Liver (tissue), 9 donors: ENCODE results near the gene NR2C2AP. TPM values are rescaled to one million over a fixed set of nuclear protein-coding genes. Genes with fewer than 3 reads are reported as not detected.

Experiments
- DNase-seq: peaks from one replicate; pipeline ENCODE4 v3.0.0-alpha.2; 2017; ENCODE audit warnings: low spot score
- H3K27ac ChIP-seq, 2 donors: one replicate each; pipeline ENCODE4 v1.7.0; 2013; ENCODE audit warnings: inconsistent platforms in 2 of 2, low read length in 2 of 2, control low read depth in 1 of 2, low read depth in 1 of 2, mild to moderate bottlenecking in 1 of 2
- H3K27me3 ChIP-seq, 4 donors: one replicate each; pipeline versions ENCODE4 v1.6.1 to v1.7.0; 2013; ENCODE audit warnings: low read length in 3 of 4, inconsistent platforms in 1 of 4, mild to moderate bottlenecking in 1 of 4, moderate library complexity in 1 of 4; ENCODE audit not compliant: control insufficient read depth in 4 of 4, insufficient read depth in 4 of 4
- H3K36me3 ChIP-seq, 4 donors: one replicate each; pipeline versions ENCODE4 v1.6.1 to v1.7.0; 2013; ENCODE audit warnings: low read length in 3 of 4, mild to moderate bottlenecking in 3 of 4, low read depth in 1 of 4, moderate library complexity in 1 of 4; ENCODE audit not compliant: control insufficient read depth in 4 of 4, insufficient read depth in 3 of 4
- H3K4me1 ChIP-seq, 4 donors: one replicate each; pipeline versions ENCODE4 v1.6.1 to v1.7.0; 2013; ENCODE audit warnings: low read length in 3 of 4, mild to moderate bottlenecking in 3 of 4, moderate library complexity in 1 of 4; ENCODE audit not compliant: control insufficient read depth in 4 of 4, insufficient read depth in 4 of 4
- H3K4me3 ChIP-seq, 3 donors: one replicate each; pipeline versions ENCODE4 v1.6.1 to v1.7.0; 2013; ENCODE audit warnings: low read length in 3 of 3, control low read depth in 1 of 3, low read depth in 1 of 3, mild to moderate bottlenecking in 1 of 3
- H3K9ac ChIP-seq, 2 donors: one replicate each; pipeline ENCODE4 v1.7.0; 2013; ENCODE audit warnings: low read length in 2 of 2, mild to moderate bottlenecking in 2 of 2, moderate library complexity in 2 of 2, control low read depth in 1 of 2, low read depth in 1 of 2
- H3K9me3 ChIP-seq, 4 donors: one replicate each; pipeline versions ENCODE4 v1.6.1 to v1.7.0; 2013; ENCODE audit warnings: low read length in 3 of 4; ENCODE audit not compliant: control insufficient read depth in 4 of 4
- EGR1 ChIP-seq, 2 donors: IDR thresholded peaks; 2 replicates each; pipeline ENCODE4 v1.6.1; 2016 to 2018; ENCODE audit warnings: antibody characterized with exemption in 2 of 2, low read depth in 2 of 2
- FOXA1 ChIP-seq: IDR thresholded peaks from 2 replicates; pipeline ENCODE4 v1.6.1; 2016; ENCODE audit warnings: antibody characterized with exemption
- FOXA2 ChIP-seq: IDR thresholded peaks from 2 replicates; pipeline ENCODE4 v1.6.1; 2016; ENCODE audit warnings: antibody characterized with exemption
- GABPA ChIP-seq, 2 donors: IDR thresholded peaks in 1 of 2; conservative IDR thresholded peaks in 1 of 2; 2 replicates each; pipeline ENCODE4 v1.6.1; 2016; ENCODE audit warnings: antibody characterized with exemption in 2 of 2, mild to moderate bottlenecking in 1 of 2, moderate library complexity in 1 of 2
- HNF4A ChIP-seq, 2 donors: conservative IDR thresholded peaks; 2 replicates each; pipeline ENCODE4 v1.6.1; 2016; ENCODE audit warnings: antibody characterized with exemption in 2 of 2, mild to moderate bottlenecking in 2 of 2
- HNF4G ChIP-seq: IDR thresholded peaks from 2 replicates; pipeline ENCODE4 v1.6.1; 2016; ENCODE audit warnings: antibody characterized with exemption
- JUND ChIP-seq, 2 donors: IDR thresholded peaks; 2 replicates each; pipeline ENCODE4 v1.6.1; 2016; ENCODE audit warnings: antibody characterized with exemption in 2 of 2
- NR2F2 ChIP-seq: IDR thresholded peaks from 2 replicates; pipeline ENCODE4 v1.6.1; 2016; ENCODE audit warnings: antibody characterized with exemption
- RAD21 ChIP-seq, 2 donors: IDR thresholded peaks; 2 replicates each; pipeline ENCODE4 v1.6.1; 2016; ENCODE audit warnings: antibody characterized with exemption in 2 of 2, mild to moderate bottlenecking in 2 of 2
- REST ChIP-seq: IDR thresholded peaks from 2 replicates; pipeline ENCODE4 v1.6.1; 2016; ENCODE audit warnings: antibody characterized with exemption, mild to moderate bottlenecking
- RXRA ChIP-seq, 2 donors: IDR thresholded peaks; 2 replicates each; pipeline ENCODE4 v1.6.1; 2017 to 2018; ENCODE audit warnings: antibody characterized with exemption in 2 of 2, mild to moderate bottlenecking in 1 of 2
- SP1 ChIP-seq: IDR thresholded peaks from 2 replicates; pipeline ENCODE4 v1.6.1; 2018; ENCODE audit warnings: antibody characterized with exemption, mild to moderate bottlenecking
- YY1 ChIP-seq: IDR thresholded peaks from 2 replicates; pipeline ENCODE4 v1.6.1; 2016; ENCODE audit warnings: antibody characterized with exemption, mild to moderate bottlenecking
- ZBTB33 ChIP-seq: IDR thresholded peaks from 2 replicates; pipeline ENCODE4 v1.6.1; 2016; ENCODE audit warnings: antibody characterized with exemption
- WGBS: extraction: QIAGEN DNeasy Blood & Tissue Kit; methylation state at CpG from one replicate; pipeline ENCODE4 v1.1.7; 2013; 5-methylcytosine and 5-hydroxymethylcytosine counted together
- polyA plus RNA-seq, 2 donors: library from polyadenylated mRNA; stranded (reverse) in 1 of 2; unstranded in 1 of 2; fragments of 200-250 nt in 1 of 2; fragments of >200 nt in 1 of 2; fragmentation: Nextera tagmentation in 1 of 2; extraction: Ambion mirVana in 1 of 2; gene quantifications; one replicate each; pipeline versions ENCODE4 v1.2.1 to v1.2.3, GENCODE V29; 2013 to 2015
- total RNA-seq, 2 donors: library from RNA; depleted of rRNA; stranded (reverse); fragments of >200 nt; gene quantifications; one replicate each; pipeline ENCODE4 v1.2.3, GENCODE V29; 2014
- TF ChIP-seq, protein P1 (sequence below): IDR thresholded peaks from 2 replicates; pipeline ENCODE4 v1.6.1; 2016; ENCODE audit warnings: antibody characterized with exemption
- TF ChIP-seq, protein P2 (sequence below): fragments of 150-350 bp; IDR thresholded peaks from 2 replicates; pipeline ENCODE4 v1.5.1; 2017; ENCODE audit warnings: improper control_type of control experiment, low read depth, low read length; ENCODE audit not compliant: missing input control
- donor health status: healthy.
- donor health status: healthy.
- donor health status: healthy.
- donor health status: healthy.
- donor health status: healthy.

The NR2C2AP gene
- total and polyA plus RNA-seq, 4 donors = 3.4 to 5.7 (median 4.1) TPM

GRCh38 chr19:19157808-19158207, 45.4 kb downstream of the NR2C2AP start:
- no peak for DNase-seq
- H3K27me3 ChIP-seq = no peaks in the 10 kb centered on the region
- H3K36me3 ChIP-seq = no peaks in the 10 kb centered on the region
- TF ChIP-seq GABPA (IDR thresholded peaks at IDR 0.05 in 1 of 2, conservative IDR thresholded peaks at IDR 0.05 in 1 of 2) (no peak), ZBTB33 (no peak), HNF4A (conservative IDR thresholded peaks at IDR 0.05) (no peak), RXRA (IDR thresholded peaks at IDR 0.05) (no peak), RAD21 (IDR thresholded peaks at IDR 0.05) (no peak), NR2F2 (no peak), SP1 (no peak), JUND (IDR thresholded peaks at IDR 0.05) (no peak), YY1 (no peak), HNF4G (no peak), EGR1 (IDR thresholded peaks at IDR 0.05; ENCODE audit: low read depth in 2 of 2) (no peak), REST (no peak), FOXA2 (no peak), FOXA1 (no peak)
- TF ChIP-seq, protein P1, sequence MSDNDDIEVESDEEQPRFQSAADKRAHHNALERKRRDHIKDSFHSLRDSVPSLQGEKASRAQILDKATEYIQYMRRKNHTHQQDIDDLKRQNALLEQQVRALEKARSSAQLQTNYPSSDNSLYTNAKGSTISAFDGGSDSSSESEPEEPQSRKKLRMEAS = no peak
- TF ChIP-seq, protein P2, sequence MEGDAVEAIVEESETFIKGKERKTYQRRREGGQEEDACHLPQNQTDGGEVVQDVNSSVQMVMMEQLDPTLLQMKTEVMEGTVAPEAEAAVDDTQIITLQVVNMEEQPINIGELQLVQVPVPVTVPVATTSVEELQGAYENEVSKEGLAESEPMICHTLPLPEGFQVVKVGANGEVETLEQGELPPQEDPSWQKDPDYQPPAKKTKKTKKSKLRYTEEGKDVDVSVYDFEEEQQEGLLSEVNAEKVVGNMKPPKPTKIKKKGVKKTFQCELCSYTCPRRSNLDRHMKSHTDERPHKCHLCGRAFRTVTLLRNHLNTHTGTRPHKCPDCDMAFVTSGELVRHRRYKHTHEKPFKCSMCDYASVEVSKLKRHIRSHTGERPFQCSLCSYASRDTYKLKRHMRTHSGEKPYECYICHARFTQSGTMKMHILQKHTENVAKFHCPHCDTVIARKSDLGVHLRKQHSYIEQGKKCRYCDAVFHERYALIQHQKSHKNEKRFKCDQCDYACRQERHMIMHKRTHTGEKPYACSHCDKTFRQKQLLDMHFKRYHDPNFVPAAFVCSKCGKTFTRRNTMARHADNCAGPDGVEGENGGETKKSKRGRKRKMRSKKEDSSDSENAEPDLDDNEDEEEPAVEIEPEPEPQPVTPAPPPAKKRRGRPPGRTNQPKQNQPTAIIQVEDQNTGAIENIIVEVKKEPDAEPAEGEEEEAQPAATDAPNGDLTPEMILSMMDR = no peak
- H3K9ac ChIP-seq = no peak overlapping the region
- no peaks in the 10 kb centered on the region for H3K4me1 ChIP-seq
- no peak overlapping the region for H3K4me3 ChIP-seq
- no peak overlapping the region for H3K27ac ChIP-seq
- no peaks in the 10 kb centered on the region for H3K9me3 ChIP-seq
- WGBS = 78% methylated on average over 6 of the region's 6 CpGs

DNA sequence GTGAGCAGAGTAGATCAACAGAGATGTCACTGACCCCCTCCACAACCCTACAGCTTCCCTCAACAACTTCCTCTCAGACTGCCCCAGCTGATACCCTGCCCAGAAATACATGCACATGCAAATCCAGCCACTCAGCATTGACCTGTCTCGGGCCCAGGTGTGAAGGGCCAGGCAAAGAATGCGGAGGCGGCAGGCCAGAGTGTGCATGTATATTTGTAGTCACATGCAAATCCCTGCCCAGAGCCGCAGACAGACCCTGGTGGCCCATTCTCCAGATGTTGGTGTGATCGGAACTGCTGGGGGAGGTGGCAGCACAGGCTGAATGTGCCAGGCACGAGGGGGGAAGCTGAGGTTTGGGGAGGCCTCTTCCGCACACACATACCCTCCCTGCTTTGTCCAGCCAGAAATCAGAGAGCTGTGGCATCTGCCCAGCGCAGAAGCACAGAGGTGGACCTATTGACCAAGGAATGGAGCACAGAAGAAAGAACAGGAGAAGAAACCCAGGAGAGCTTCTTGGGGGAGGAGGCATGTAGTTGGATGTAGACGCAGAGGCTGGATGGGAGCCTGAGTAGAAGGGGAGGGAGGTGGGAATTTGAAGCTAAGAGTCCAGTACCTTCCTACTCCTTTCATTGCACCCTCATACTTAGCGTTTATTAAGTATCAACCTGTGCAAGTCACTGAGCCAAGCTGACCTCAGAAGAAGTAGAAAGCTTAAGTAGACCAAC, 47.6 kb downstream of the NR2C2AP start:
- no peaks in the 10 kb centered on the region for H3K4me1 ChIP-seq
- WGBS = 88% methylated on average over 10 of the region's 10 CpGs
- no peak for DNase-seq
- no peaks in the 10 kb centered on the region for H3K27me3 ChIP-seq
- H3K9ac ChIP-seq = no peak overlapping the region
- H3K27ac ChIP-seq = no peak overlapping the region
- no peaks in the 10 kb centered on the region for H3K9me3 ChIP-seq
- H3K4me3 ChIP-seq = no peak overlapping the region
- no peaks in the 10 kb centered on the region for H3K36me3 ChIP-seq
- TF ChIP-seq GABPA (IDR thresholded peaks at IDR 0.05 in 1 of 2, conservative IDR thresholded peaks at IDR 0.05 in 1 of 2) (no peak), ZBTB33 (no peak), HNF4G (no peak), YY1 (no peak), RXRA (IDR thresholded peaks at IDR 0.05) (no peak)
- TF ChIP-seq, protein P2 = no peak
